ENCODE measurements around the gene SOX13.
A peak's percentile ranks its signal among the peaks of the same experiment; 100 is the strongest.

The SOX13 gene

GRCh38 chr1:204132718-204133117 is 59.8 kb downstream of the SOX13 start:
- DNase-seq, result no peak

- no peak for DNase-seq
Measured at GRCh38 chr1:204134103-204134502, 61.2 kb downstream of the SOX13 start.

DNA sequence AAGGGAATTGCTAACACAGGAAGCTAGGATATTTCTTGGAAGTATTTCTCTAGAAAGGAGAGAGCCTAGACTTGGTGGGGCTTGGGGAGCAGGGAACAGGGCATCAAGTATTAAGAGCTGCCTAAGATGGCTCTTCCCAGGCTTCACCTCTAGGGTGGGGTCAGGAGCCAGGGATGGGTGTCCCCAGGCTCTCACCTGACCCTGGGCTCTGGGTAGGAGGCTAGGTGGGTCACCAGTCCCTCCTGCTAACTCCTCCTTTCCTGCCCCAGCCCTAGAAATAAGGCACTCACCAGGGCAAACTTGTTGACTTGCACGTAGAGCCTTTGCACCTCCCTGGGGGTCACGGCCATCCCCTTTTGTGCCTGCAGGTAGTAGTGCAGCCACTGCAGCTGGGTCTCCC is 63.9 kb downstream of the SOX13 start:
- DNase-seq, result no peak

DNA sequence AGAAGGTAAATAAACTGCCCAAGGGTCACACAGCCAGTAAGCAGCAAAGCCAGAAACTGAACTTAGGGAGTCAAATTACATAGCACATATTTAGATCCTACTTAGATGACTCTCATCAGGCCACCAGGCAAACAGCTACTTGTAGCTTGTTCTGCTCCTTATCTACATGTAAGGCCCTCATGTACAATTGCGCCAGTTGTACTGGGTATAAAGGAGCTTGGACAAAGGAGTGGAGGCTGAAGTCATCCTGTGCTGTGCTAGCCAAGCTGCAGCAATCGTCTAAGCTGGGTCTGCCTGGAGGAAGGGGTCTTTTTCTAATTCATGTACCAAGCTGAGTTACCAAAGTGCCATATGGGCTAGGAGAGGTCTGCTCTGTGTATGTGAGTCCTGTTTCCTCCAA is 66.2 kb downstream of the SOX13 start:
- DNase-seq, result no peak

DNA sequence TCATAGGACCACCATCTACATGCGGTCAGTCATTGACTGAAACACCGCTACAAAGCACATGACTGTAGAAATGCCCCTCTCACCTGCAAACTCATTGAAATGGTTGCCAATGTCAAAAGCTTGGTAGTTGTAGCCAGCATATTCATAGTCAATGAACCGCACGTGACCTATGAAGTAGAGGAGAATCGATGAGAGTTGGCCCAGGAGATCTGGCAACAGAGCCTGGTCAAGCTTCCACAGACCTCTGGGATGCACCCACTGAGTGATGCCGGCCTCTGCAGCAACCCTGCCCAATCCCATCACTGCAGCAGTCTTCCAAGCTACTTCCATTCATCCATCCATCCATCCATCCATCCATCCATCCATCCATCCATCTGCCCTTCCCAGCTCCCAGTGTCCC is 67.0 kb downstream of the SOX13 start:
- no peak for DNase-seq

DNA sequence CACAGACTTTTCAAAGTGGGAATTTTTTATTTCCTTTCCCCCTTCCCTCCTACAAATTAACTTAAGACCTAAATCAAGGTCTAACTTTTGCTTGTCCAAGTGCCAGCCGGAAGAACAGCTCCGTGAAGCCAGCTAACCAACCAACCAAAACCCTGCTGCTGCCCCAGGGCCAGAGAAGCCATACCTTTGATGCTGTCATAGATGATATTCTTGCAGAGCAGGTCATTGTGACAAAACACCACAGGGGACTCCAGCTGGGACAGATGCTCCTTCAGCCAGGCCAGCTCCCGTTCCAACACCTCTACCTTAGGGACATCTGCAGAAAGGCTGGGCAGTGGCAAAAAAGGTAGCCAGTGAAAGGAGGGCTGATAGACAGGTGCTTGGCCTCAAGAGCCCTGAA is 68.2 kb downstream of the SOX13 start:
- no peak for DNase-seq

GRCh38 chr1:204142032-204142974 is 69.4 kb downstream of the SOX13 start:
- DNase-seq, result no peak

- DNase-seq, result no peak
Measured at GRCh38 chr1:204143276-204144041, 70.5 kb downstream of the SOX13 start.

- no peak for DNase-seq
Measured at GRCh38 chr1:204145033-204145504, 72.2 kb downstream of the SOX13 start.

GRCh38 chr1:204146309-204146708 is 73.4 kb downstream of the SOX13 start:
- DNase-seq, result no peak

GRCh38 chr1:204146965-204147364 is 74.0 kb downstream of the SOX13 start:
- DNase-seq, result no peak

DNA sequence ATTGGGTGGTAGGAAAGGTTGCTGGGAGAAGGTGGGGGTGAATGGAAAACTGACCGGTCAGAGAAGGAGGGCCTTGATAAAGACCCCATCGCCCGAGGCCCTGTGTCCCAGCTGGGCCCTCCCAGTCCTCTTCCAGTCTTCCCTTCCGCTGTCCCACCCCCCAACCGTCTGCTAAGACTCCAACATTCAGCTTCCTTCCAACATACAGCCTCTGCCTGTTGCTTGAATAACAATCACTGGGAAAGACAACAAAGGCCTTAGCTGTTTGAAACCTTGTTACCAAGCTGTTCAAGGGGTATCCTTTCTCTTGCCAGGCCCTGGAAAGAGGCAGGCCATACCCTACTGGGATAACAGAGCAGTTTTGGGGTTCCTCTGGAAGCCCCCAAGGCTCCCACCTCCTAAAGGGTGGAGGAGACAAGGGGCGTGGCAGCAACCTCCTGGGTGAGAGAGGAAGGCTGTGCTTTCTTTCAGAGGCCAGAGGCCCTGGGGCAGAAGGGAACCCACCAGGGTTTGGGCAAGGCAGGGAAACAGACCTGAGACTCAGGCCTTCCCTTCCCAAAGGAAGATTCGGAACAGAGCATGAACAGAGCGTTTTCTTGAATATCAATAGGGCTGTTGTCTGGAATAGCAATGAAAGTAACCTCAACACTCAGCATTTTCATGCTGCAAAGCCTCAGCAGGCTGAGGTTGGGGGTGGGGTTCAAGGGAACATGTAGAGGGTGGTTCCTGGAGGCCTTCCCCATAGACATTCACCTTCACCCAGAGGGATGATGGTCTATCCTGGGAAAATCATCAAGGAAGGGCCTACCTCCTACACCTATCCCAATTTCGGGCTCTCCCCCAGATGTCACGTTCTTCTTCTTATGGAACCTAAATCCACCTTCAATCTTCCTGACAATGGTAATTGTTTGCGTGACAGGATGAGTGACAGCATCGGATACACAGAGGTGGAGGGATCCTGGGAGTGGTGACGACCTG is 74.8 kb downstream of the SOX13 start:
- no peak for DNase-seq

DNA sequence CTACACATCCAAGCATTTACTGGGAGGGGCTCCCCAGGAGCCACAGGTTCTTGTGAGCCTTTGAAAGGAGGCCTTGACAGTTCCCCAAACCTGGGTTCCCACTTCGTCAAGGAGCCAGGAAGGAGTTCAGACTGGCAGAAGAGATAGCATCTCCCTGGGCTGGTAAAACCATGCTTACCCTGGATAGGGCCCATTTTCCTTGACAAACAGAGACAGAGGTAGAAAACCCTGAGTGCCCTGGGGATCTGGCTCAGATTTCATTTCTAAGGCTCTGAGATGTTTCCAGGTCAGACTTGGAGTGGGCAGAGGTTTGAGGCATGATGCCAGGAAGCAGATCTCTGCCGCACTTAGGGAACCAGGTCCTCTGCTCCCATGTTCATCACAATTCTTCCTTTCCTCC is 76.2 kb downstream of the SOX13 start:
- DNase-seq, result no peak

DNA sequence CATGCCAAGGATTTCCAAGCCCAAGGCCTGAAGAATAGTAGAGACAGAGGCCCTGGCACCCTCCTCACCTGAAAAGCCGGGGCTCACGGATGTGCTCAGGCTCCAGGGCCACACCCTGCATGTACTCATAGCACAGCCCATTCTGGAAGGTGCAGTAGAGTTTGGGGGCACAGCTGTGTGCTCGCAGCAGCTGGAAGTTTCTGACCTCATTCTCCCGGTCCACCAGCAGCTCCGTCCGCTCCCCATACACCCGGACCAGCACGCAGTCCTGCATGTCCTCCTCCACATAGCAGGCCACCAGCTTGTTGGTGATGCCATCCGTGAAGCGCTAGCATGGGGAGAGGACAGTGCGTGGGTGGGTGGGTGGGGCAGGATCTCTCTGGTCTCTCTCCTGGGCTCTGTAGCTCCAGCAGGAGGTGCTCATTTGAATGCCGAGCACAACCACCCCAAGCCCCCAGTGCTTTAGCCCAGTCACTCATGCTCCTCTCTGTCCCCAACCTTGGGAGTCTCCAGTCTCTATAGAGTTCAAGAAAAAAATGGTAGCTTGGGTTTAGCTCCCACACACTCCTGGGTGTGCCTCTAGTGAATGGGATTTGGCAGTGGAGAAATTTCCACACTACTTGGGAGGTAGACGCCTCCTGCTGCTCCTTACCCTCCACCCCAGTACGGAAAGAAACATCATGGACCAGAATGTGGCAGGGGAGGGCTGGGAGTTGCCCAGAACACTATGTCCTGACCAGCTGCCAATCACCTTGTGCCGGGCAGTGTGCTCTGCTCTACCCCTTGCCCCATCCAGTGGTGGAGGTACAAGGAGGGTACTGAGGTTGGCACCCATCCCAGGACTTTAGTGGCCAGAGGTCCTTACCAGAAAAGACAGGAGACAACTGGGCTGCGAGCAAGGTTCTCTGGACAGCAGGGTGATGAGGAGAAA is 77.0 kb downstream of the SOX13 start:
- no peak for DNase-seq

DNA sequence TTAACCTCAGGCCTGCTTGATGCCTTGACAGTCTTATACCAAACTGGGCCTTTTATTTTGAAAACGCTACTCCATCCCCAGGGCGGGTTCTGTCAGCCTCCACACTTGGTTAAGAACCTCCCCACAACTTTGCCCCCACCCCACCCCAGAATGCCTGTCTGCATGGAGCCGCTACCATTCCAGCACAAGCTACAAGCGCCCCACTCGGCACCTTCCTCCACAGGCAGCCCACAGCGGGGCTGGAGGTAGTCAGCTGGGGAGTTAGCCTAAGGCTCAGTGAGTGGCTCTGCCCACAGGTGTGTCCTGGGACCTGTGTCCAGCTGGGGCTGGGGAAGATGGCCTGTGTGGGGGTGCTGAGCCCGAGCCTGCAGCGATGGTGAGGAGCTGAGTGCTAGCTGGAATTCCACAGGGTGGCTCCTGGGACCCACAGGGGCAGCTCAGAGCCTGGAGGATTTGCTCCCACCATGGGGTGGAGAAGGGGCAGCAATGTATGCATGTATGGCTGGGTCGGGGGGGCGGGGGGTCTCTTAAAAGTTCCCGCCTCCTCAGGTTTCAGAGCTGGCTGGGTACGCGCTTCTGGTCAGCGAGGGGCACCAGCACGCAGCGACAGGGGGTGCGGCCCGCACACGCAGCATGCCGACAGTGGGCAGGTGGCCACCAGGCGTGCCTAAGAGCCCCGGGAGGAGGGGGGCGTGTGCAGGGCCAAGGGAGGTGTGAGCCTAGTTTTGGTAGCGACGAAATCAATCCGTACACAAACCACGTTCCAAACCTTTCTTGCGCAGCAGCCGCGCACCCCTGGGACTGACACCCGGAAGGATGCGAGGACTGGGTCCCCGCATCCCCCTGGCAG is 78.0 kb downstream of the SOX13 start:
- DNase-seq, result no peak

DNA sequence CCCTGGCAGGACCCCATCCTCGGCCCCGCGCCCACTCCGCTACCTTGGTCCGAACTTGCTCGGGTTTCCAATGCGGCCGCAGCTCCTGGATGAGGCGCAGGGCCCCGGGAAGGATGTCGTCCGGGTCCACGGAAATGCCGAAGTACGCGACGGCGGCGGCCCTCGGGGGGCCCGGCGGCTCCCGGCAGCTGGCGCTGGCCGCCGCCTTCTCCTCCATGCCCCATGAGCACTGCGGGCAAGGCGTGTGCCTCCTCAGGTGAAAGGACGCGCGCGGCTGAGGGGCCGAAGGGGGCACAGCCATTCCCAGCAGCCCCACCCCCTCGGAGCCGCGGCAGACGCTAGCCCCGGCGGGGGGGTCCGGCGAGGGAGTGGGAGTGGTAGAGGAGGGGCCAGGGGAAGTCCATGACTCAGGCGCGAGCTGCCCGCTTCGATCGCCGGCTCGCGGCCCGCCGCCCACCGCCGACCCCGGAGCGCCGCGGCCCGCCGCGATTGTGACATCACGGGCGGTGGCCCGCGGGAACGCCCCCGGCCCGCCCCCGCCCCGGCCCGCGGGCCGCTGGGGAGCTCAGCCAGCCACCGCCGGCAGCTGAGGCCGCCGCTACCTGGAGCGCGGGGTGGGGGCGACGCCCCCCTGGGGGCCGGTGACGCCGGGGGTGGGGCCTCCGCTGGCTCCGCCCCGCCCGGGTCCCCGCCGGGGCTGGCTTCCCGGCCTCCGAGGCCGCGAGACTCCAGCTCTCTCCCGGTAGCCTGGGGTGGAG is 78.8 kb downstream of the SOX13 start, which contains the start of gene ETNK2:
ETNK2 (minus strand) TSS at position 493 of the 758 bp plus-strand sequence; CDS start at position 301, 192 bp downstream.
- DNase-seq, result peak in 1 of 2 experiments; percentile 37

DNA sequence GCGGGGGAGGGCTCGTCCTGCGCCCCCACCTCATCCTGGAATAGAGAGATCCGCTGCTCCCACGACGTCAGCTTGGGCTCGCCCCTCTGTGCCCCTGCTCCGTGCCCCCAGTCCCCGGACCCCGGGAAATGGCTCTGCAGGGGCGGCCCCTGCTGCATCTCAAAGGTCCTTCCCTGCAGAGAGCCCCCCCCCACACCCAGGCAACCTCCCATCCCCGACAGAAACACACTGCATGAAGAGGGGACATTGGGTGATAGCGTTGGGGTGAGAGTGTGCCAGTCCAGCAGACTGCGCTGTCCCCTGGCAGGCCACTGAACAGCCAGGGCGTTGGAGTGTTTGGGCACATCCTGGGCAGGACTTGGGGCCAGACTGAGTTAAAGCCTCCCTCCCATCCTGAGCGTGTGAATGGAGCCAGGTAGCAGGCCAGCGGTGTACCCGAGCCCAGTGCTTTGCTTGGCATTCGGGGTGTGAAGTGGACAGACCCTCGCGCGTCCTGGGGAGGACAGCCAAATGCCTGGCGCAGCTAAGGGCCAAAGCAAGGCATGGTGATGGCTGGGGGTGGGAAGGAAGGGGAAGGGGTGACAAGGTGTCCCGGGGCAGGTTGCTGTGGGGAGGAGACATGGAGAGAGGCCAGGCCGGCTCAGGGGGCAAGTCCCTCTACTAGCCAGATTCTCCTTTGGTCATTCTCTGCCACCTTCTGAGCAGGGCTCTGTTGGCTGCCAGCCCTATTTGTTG is 79.6 kb downstream of the SOX13 start:
- no peak for DNase-seq

DNA sequence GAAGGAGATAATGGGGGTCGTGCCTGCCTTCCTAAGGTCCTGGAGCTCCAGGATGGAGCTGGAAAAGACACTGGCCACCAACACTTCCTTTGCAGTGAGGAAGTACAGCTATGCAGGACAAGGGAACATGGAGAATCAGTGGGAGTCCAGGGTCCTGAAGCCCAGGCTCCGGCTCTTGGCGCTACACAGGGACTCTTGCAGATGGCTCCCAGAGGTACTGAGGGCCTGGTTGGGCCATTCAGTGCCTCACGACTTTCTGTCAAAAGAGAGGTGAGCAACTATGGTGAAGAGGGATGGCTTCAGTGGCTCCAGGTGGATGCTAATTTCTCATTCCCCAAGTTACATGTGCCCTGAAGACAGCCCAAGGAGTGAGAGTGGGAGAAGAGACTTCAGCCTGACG is 80.8 kb downstream of the SOX13 start:
- no peak for DNase-seq
